WTC11 (cell line): ENCODE results near the gene SLCO2A1. TPM values are rescaled to one million over a fixed set of nuclear protein-coding genes. Genes with fewer than 3 reads are reported as not detected.

Experiments
- ATAC-seq: fragments of 200-7000 bp; cut with Tn5 transposase; 2 replicates; pipeline ENCODE4 v1.10.0; 2021; ENCODE audit warnings: mild to moderate bottlenecking, moderate library complexity
- CTCF ChIA-PET: fragments of 300-600 bp; sonication (Branson Sonifier 250); formaldehyde crosslinking; loops from one replicate; lab custom pipeline; 2021; ENCODE audit warnings: antibody characterized with exemption; lab: Charles Lee
- POLR2A ChIA-PET: fragments of 350-600 bp; sonication (Branson Sonifier 250); formaldehyde crosslinking; loops from one replicate; lab custom pipeline; 2021; ENCODE audit warnings: antibody characterized with exemption; lab: Charles Lee
- DNase-seq: peaks from one replicate; pipeline ENCODE4 v3.0.0; 2021; ENCODE audit warnings: low spot score
- H3K27ac Mint-ChIP-seq: 2 replicates; pipeline ENCODE4 v1.8.0; 2021; ENCODE audit warnings: mixed read lengths
- H3K27me3 Mint-ChIP-seq: 2 replicates; pipeline ENCODE4 v1.8.0; 2021; ENCODE audit warnings: low read depth, mild to moderate bottlenecking, moderate library complexity, mixed read lengths
- H3K36me3 Mint-ChIP-seq: 2 replicates; pipeline ENCODE4 v1.8.0; 2021; ENCODE audit warnings: mixed read lengths
- H3K4me1 Mint-ChIP-seq: 2 replicates; pipeline ENCODE4 v1.8.0; 2022; ENCODE audit warnings: mixed read lengths
- H3K4me3 Mint-ChIP-seq: 2 replicates; pipeline ENCODE4 v1.8.0; 2021; ENCODE audit warnings: mild to moderate bottlenecking, moderate library complexity, mixed read lengths
- H3K9me3 Mint-ChIP-seq: 2 replicates; pipeline ENCODE4 v1.8.0; 2021; ENCODE audit warnings: mixed read lengths
- AFF4 ChIP-seq: sonication (generic); formaldehyde crosslinking; IDR thresholded peaks from 2 replicates; pipeline ENCODE4 v1.8.1; 2023; ENCODE audit warnings: mild to moderate bottlenecking, missing genetic modification reagents, borderline replicate concordance
- ATF1 ChIP-seq: sonication (generic); formaldehyde crosslinking; IDR thresholded peaks from 2 replicates; pipeline ENCODE4 v1.8.1; 2023; ENCODE audit warnings: mild to moderate bottlenecking, moderate library complexity, missing genetic modification reagents
- CTCF ChIP-seq: fragments of 200-600 bp; IDR thresholded peaks from 2 replicates; pipeline ENCODE4 v1.8.0; 2022; ENCODE audit warnings: antibody characterized with exemption
- E2F5 ChIP-seq: sonication (generic); formaldehyde crosslinking; IDR thresholded peaks from 2 replicates; pipeline ENCODE4 v1.8.1; 2022; ENCODE audit warnings: mild to moderate bottlenecking, moderate library complexity, missing genetic modification reagents
- ESRRA ChIP-seq: sonication (generic); formaldehyde crosslinking; IDR thresholded peaks from 2 replicates; pipeline ENCODE4 v1.8.1; 2022; ENCODE audit warnings: mild to moderate bottlenecking, missing genetic modification reagents, borderline replicate concordance
- IRF1 ChIP-seq: sonication (generic); formaldehyde crosslinking; IDR thresholded peaks from 2 replicates; pipeline ENCODE4 v1.8.0; 2023; ENCODE audit warnings: missing genetic modification reagents
- NFE2L1 ChIP-seq: sonication (generic); formaldehyde crosslinking; IDR thresholded peaks from 2 replicates; pipeline ENCODE4 v1.8.1; 2023; ENCODE audit warnings: missing genetic modification reagents
- NFYB ChIP-seq: sonication (generic); formaldehyde crosslinking; conservative IDR thresholded peaks from 2 replicates; pipeline ENCODE4 v1.8.0; 2022; ENCODE audit warnings: low read depth, missing genetic modification reagents
- NR3C1 ChIP-seq: sonication (generic); formaldehyde crosslinking; conservative IDR thresholded peaks from 2 replicates; pipeline ENCODE4 v1.8.1; 2023; ENCODE audit warnings: low read depth, mild to moderate bottlenecking, missing genetic modification reagents
- PRRX2 ChIP-seq: fragments of 250-450 bp; sonication (Bioruptor Pico); IDR thresholded peaks from 2 replicates; pipeline ENCODE4 v1.8.0; 2021; ENCODE audit warnings: mild to moderate bottlenecking
- TEAD1 ChIP-seq: sonication (generic); formaldehyde crosslinking; IDR thresholded peaks from 2 replicates; pipeline ENCODE4 v1.8.0; 2022; ENCODE audit warnings: mild to moderate bottlenecking, missing genetic modification reagents
- USF1 ChIP-seq: sonication (generic); formaldehyde crosslinking; IDR thresholded peaks from 2 replicates; pipeline ENCODE4 v1.8.0; 2022; ENCODE audit warnings: mild to moderate bottlenecking, missing genetic modification reagents
- ZNF138 ChIP-seq: sonication (generic); formaldehyde crosslinking; conservative IDR thresholded peaks from 2 replicates; pipeline ENCODE4 v1.8.1; 2022; ENCODE audit warnings: mild to moderate bottlenecking, moderate library complexity, missing genetic modification reagents
- ZNF317 ChIP-seq: sonication (generic); formaldehyde crosslinking; IDR thresholded peaks from 2 replicates; pipeline ENCODE4 v1.8.1; 2023; ENCODE audit warnings: low read depth, mild to moderate bottlenecking, moderate library complexity, missing genetic modification reagents, borderline replicate concordance
- ZNF396 ChIP-seq: fragments of 250-450 bp; sonication (Bioruptor Pico); IDR thresholded peaks from 2 replicates; pipeline ENCODE4 v1.8.0; 2021; ENCODE audit warnings: mild to moderate bottlenecking, moderate library complexity, borderline replicate concordance
- total RNA-seq: library from RNA; stranded (reverse); gene quantifications from 3 replicates; pipeline ENCODE4 v1.2.3, GENCODE V29; 2021

Gene SLCO2A1
- total RNA-seq, 1 experiment from 2014 or later = 3.3 TPM

GRCh38 chr3:134052370-134052769 lies 22.6 kb upstream of the SLCO2A1 start:
- H3K4me3 Mint-ChIP-seq = no peak overlapping the region
- no peak for DNase-seq

More at GRCh38 chr3:134052370-134052769, 22.6 kb upstream of the SLCO2A1 start:
- H3K4me1 Mint-ChIP-seq = peaks cover 8% of the 10 kb centered on the region
- ChIA-PET CTCF (no interaction called here), POLR2A (no interaction called here)
- no peaks in the 10 kb centered on the region for H3K36me3 Mint-ChIP-seq
- ATAC-seq = no peak
- TF ChIP-seq ZNF317 (CRISPR knock-in tag) (no peak), NR3C1 (CRISPR knock-in tag) (no peak), ESRRA (no peak), E2F5 (no peak), NFYB (CRISPR knock-in tag) (no peak), TEAD1 (CRISPR knock-in tag) (no peak), AFF4 (CRISPR knock-in tag) (no peak), IRF1 (CRISPR knock-in tag) (no peak), ATF1 (no peak), NFE2L1 (CRISPR knock-in tag) (no peak), ZNF396 (CRISPR knock-in tag) (no peak), ZNF138 (no peak), USF1 (CRISPR knock-in tag) (no peak), CTCF (no peak), PRRX2 (CRISPR knock-in tag) (no peak)
- H3K27me3 Mint-ChIP-seq = peaks cover 3% of the 10 kb centered on the region; the same call in 1 of the 2 replicates
- H3K27ac Mint-ChIP-seq = no peak overlapping the region
- H3K9me3 Mint-ChIP-seq = peaks cover 13% of the 10 kb centered on the region
